Measurements from ENCODE around the gene GPS1.

The GPS1 gene

DNA sequence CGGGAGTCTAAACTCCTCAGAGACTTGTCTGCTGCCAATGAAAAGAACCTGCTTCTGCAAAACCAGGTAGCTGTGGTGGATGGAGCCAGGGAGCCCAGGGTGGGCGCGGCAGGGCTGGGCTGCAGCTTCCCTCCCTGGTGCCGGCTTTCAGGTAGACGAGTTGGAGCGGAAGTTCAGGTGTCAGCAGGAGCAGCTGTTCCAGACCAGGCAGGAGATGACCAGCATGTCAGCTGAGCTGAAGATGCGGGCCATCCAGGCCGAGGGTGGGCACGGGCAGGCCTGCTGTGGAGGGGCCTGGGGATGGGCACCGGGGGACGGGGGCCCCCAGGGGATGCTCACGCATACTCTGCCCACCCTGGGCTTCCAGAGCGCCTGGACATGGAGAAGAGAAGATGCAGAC lies 23.5 kb upstream of the GPS1 start:
- no peak for TF ChIP-seq POLR2A (IDR thresholded peaks at IDR 0.05; ENCODE audit: low read depth, low read length)
- FAIRE-seq (no peak), DNase-seq (ENCODE audit: insufficient read length, low spot score) (no peak)

DNA sequence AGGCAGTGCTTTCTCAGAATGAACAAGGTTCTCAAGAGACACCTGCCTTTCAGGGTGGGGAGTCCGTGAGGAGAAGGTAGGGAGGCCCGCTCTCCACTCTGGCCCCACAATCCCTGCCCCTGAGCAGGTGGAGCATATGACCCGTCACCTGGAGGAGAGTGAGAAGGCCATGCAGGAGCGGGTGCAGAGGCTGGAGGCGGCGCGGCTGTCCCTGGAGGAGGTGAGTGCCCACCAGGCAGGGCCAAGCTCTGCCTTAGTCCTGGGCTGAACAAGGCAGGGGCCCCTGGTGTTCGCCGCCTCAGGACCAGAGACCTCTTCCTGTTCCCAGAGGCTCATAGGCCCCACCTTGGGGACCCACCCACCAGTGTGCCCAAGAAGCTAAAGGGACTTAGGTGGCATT lies 22.7 kb upstream of the GPS1 start:
- DNase-seq (ENCODE audit: insufficient read length, low spot score), result no peak
- FAIRE-seq, result no peak
- TF ChIP-seq POLR2A (IDR thresholded peaks at IDR 0.05; ENCODE audit: low read depth, low read length), result no peak

GRCh38 chr17:82029391-82029790 lies 22.3 kb upstream of the GPS1 start:
- no peak for TF ChIP-seq POLR2A (IDR thresholded peaks at IDR 0.05; ENCODE audit: low read depth, low read length)
- FAIRE-seq (no peak), DNase-seq (ENCODE audit: insufficient read length, low spot score) (no peak)

DNA sequence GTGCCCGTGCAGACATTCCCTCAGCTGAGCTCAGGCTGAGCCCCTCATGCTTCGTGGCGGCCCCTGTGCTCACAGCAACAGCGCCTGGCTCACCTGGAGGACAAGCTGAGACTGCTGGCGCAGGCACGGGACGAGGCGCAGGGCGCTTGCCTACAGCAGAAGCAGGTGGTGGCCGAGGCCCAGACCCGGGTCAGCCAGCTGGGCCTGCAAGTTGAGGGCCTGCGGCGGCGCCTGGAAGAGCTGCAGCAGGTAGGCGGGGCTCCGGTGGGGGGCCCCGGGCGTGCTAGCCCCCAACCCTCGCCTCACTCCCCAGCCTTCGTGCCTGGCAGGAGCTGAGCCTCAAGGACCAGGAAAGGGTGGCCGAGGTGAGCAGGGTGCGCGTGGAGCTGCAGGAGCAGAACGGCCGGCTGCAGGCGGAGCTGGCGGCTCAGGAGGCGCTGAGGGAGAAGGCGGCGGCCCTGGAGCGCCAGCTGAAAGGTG lies 21.7 kb upstream of the GPS1 start:
- no peak for DNase-seq (ENCODE audit: insufficient read length, low spot score)
- no peak for TF ChIP-seq POLR2A (IDR thresholded peaks at IDR 0.05; ENCODE audit: low read depth, low read length)
- no peak for FAIRE-seq

GRCh38 chr17:82030470-82031302 lies 21.0 kb upstream of the GPS1 start:
- no peak for FAIRE-seq
- DNase-seq (ENCODE audit: insufficient read length, low spot score), result no peak
- no peak for TF ChIP-seq POLR2A (IDR thresholded peaks at IDR 0.05; ENCODE audit: low read depth, low read length)

DNA sequence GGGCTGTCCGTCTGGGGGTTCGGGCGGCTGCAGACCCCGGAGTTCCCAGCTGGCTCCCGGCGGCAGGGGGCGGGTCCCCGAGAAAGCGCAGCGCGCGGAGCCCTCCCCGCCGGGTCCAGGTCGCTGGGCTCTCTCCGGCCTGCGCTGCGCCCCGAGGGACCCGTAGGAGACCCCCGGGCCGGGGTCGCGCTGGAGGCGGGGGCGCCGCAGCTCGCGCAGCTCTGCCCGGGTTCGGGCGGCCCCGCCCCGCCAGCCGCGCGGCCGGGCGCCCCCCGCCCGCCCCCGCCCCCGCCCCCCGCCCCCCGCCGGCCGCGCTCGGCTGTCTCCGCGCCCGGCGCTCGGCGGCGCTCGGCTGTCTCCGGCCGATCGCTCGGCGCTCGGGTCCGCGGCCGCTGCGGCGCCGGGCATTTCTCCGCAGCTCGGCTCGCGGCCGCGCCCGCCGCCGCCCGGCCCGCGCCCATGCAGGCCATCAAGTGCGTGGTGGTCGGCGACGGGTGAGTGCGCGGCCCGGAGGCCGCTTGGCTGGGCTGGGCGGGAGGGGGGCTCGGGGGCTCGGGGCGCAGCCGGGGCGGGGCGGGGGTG lies 20.3 kb upstream of the GPS1 start, which contains the start of gene RAC3:
Gene RAC3, plus strand, starts transcription at position 376 of the 582 bp plus-strand sequence. Its CDS starts 84 bp downstream, at position 460.
- DNase-seq (ENCODE audit: insufficient read length, low spot score) (peak; percentile 65), FAIRE-seq (no peak)
- no peak for TF ChIP-seq POLR2A (IDR thresholded peaks at IDR 0.05; ENCODE audit: low read depth, low read length)

GRCh38 chr17:82031885-82032627 lies 19.6 kb upstream of the GPS1 start:
- FAIRE-seq (no peak), DNase-seq (ENCODE audit: insufficient read length, low spot score) (no peak)
- TF ChIP-seq POLR2A (IDR thresholded peaks at IDR 0.05; ENCODE audit: low read depth, low read length), result no peak

- no peak for FAIRE-seq
- DNase-seq (ENCODE audit: insufficient read length, low spot score), result no peak
- TF ChIP-seq POLR2A (IDR thresholded peaks at IDR 0.05; ENCODE audit: low read depth, low read length), result no peak
These were observed 18.2 kb upstream of the GPS1 start for GRCh38 chr17:82033359-82034085.

- no peak for DNase-seq (ENCODE audit: insufficient read length, low spot score)
These were observed 17.2 kb upstream of the GPS1 start for GRCh38 chr17:82034371-82035011.

DNA sequence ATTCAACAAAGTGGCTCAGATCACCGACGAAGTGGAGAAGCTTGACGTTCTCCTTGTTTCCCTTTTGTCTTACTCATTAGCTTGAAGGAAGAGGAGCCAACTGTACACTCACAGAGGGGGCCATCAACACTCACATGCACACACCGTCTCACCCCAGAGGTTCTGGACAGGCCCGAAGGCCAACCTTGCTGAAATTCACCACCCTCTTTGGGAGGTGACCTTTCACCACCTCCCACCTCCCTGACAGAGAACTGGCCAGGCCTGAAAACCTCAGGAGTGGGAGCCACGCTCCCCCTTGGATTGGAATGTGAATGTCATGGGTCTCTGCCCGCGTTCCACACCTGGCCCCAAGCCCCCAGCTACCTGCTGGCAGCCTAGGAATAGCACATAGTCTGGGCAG lies 16.2 kb upstream of the GPS1 start:
- DNase-seq (ENCODE audit: insufficient read length, low spot score) (no peak), FAIRE-seq (no peak)
- no peak for TF ChIP-seq POLR2A (IDR thresholded peaks at IDR 0.05; ENCODE audit: low read depth, low read length)

More at GRCh38 chr17:82034371-82035011, 17.2 kb upstream of the GPS1 start:
- no peak for TF ChIP-seq POLR2A (IDR thresholded peaks at IDR 0.05; ENCODE audit: low read depth, low read length)
- no peak for FAIRE-seq

- DNase-seq (ENCODE audit: insufficient read length, low spot score) (no peak), FAIRE-seq (no peak)
- TF ChIP-seq POLR2A (IDR thresholded peaks at IDR 0.05; ENCODE audit: low read depth, low read length), result no peak
These were observed 15.6 kb upstream of the GPS1 start for GRCh38 chr17:82035956-82036633.

DNA sequence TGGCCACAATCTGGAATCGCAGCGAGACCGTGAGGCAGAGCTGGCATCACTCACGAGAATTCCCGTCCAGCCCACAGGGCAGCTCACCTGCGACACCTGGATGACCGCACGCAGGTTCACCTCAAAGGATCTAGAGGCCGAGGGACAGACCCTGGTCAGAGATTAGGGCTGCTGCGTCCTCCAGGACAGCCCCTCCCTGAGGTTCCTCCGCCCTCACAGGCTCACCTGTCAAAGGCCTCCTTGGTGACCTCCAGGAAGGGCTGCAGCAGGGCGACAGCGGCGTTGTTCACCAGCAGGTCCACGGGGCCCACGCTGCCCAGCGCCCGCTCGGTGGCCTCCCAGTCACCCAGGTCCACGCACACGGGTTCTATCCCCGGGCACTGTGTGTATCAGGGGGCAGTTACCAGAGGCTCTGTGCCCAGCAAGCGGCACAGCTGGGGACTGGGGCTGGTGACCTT lies 15.0 kb upstream of the GPS1 start:
- DNase-seq (ENCODE audit: insufficient read length, low spot score), result no peak
- TF ChIP-seq POLR2A (IDR thresholded peaks at IDR 0.05; ENCODE audit: low read depth, low read length), result no peak
- FAIRE-seq, result no peak

All from H54 (cell line).